GM12878 (cell line): ENCODE data around the gene PSMD13. TPM values are rescaled to one million over a fixed set of nuclear protein-coding genes. Genes with fewer than 3 reads are reported as not detected.

Experiments
- ATAC-seq: fragments of 200-7000 bp; cut with Tn5 transposase; 3 replicates; pipeline ENCODE4 v1.9.1; 2020; ENCODE audit warnings: mild to moderate bottlenecking, moderate library complexity
- BruUV-seq: library from RNA; stranded (reverse); fragments of 400-500 nt; replicated peaks from 2 replicates; lab custom pipeline; 2021; lab: Mats Ljungman, UMichigan
- CTCF ChIA-PET: fragments of 300-600 bp; sonication (Branson Sonifier 250); formaldehyde crosslinking; extraction: SDS; loops from one replicate; lab custom pipeline; 2021; ENCODE audit warnings: inconsistent platforms; lab: Yijun Ruan, JAX
- POLR2A ChIA-PET: fragments of 350-600 bp; formaldehyde crosslinking; extraction: SDS; loops from one replicate; lab custom pipeline; 2021; ENCODE audit warnings: inconsistent platforms; lab: Charles Lee
- RAD21 ChIA-PET: fragments of 300-600 bp; sonication (Branson Sonifier 250); formaldehyde crosslinking; loops from one replicate; lab custom pipeline; 2023; ENCODE audit warnings: antibody characterized with exemption; ENCODE audit not compliant: unreplicated experiment; lab: Charles Lee
- SMC1A ChIA-PET: fragments of 300-600 bp; sonication (Branson Sonifier 250); formaldehyde crosslinking; loops from one replicate; lab custom pipeline; 2023; ENCODE audit not compliant: unreplicated experiment, uncharacterized antibody; lab: Charles Lee
- DNase-seq: peaks from one replicate; pipeline ENCODE4 v3.0.0-alpha.2; 2011; ENCODE audit warnings: low read depth, low spot score
- FAIRE-seq: peaks from 3 replicates; lab custom pipeline; 2011; peaks lifted over from hg19 to GRCh38; lab: Jason Lieb, UNC
- H2AFZ ChIP-seq: 2 replicates; pipeline ENCODE4 v1.6.0; 2011; ENCODE audit warnings: low read depth, low read length, control low read depth; ENCODE audit not compliant: control insufficient read depth
- H3K27ac ChIP-seq: 2 replicates; pipeline ENCODE4 v1.5.1; 2011; ENCODE audit warnings: control low read depth; ENCODE audit not compliant: control insufficient read depth, insufficient read depth
- H3K27me3 ChIP-seq, 2 experiments: replicated peaks in 1 of 2; 2 replicates each; pipeline versions ENCODE4 v1.6.0 to v1.6.1; 2011; ENCODE audit warnings: low read length in 1 of 2; ENCODE audit not compliant: control insufficient read depth in 2 of 2, insufficient read depth in 2 of 2
- H3K36me3 ChIP-seq, 2 experiments: 2 replicates each; pipeline ENCODE4 v1.5.1; 2011; ENCODE audit warnings: low read length in 1 of 2; ENCODE audit not compliant: control insufficient read depth in 2 of 2, insufficient read depth in 2 of 2
- H3K4me1 ChIP-seq: 2 replicates; pipeline ENCODE4 v1.6.1; 2011; ENCODE audit warnings: mild to moderate bottlenecking, low read length, moderate library complexity, mixed read lengths; ENCODE audit not compliant: control insufficient read depth, insufficient read depth
- H3K4me2 ChIP-seq: 2 replicates; pipeline ENCODE4 v1.6.0; 2011; ENCODE audit warnings: control low read depth; ENCODE audit not compliant: control insufficient read depth, insufficient read depth
- H3K4me3 ChIP-seq: fragments of 200-600 bp; sonication (generic); 2 replicates; pipeline ENCODE4 v1.5.1; 2016
- H3K79me2 ChIP-seq: 2 replicates; pipeline ENCODE4 v1.6.0; 2011; ENCODE audit warnings: low read length; ENCODE audit not compliant: control insufficient read depth, insufficient read depth
- H3K9ac ChIP-seq: 2 replicates; pipeline ENCODE4 v1.8.0; 2011; ENCODE audit warnings: low read length, control low read depth, mixed read lengths; ENCODE audit not compliant: control insufficient read depth, insufficient read depth
- H3K9me3 ChIP-seq: replicated peaks from 3 replicates; pipeline ENCODE4 v1.5.1; 2011; ENCODE audit warnings: mild to moderate bottlenecking, low read length; ENCODE audit not compliant: control insufficient read depth, insufficient read depth
- H4K20me1 ChIP-seq: 2 replicates; pipeline ENCODE4 v1.6.0; 2011; ENCODE audit not compliant: control insufficient read depth, insufficient read depth
- CREB1 ChIP-seq: IDR thresholded peaks from 2 replicates; pipeline ENCODE4 v1.6.1; 2012; ENCODE audit warnings: low read depth, mild to moderate bottlenecking, inconsistent platforms
- EZH2 ChIP-seq: IDR thresholded peaks from 2 replicates; pipeline ENCODE4 v1.6.1; 2012; ENCODE audit warnings: low read depth, mild to moderate bottlenecking, control low read depth, inconsistent platforms, low read length, borderline replicate concordance; ENCODE audit not compliant: control insufficient read depth
- JUND ChIP-seq: IDR thresholded peaks from 2 replicates; pipeline ENCODE4 v1.6.1; 2012; ENCODE audit warnings: low read depth, mild to moderate bottlenecking, low read length, improper control_type of control experiment, moderate library complexity
- POLR2A ChIP-seq: IDR thresholded peaks from 2 replicates; pipeline ENCODE4 v1.6.1; 2011; ENCODE audit warnings: low read depth, mild to moderate bottlenecking, low read length
- RUNX3 ChIP-seq: IDR thresholded peaks from 2 replicates; pipeline ENCODE4 v1.6.1; 2012; ENCODE audit warnings: low read length, inconsistent platforms
- WGBS: methylation state at CpG from one replicate; pipeline ENCODE4 v1.1.6; 2016; ENCODE audit warnings: low lambda C conversion rate; ENCODE audit not compliant: insufficient replicate concordance, insufficient coverage; ENCODE audit errors: missing lambda C conversion rate; 5-methylcytosine and 5-hydroxymethylcytosine counted together
- in situ Hi-C: fragments of 300-500 bp; cut with MboI; formaldehyde crosslinking; loops from 9 replicates; pipeline ENCODE4 v1.14.3; 2018; ENCODE audit warnings: mixed read lengths
- intact Hi-C: fragments of 100-400 bp; cut with micrococcal nuclease; formaldehyde crosslinking; loops from one replicate; pipeline ENCODE4 v1.14.2; 2022; ENCODE audit not compliant: unreplicated experiment
- polyA plus RNA-seq, 11 experiments: library from polyadenylated mRNA; depleted of rRNA in 4 of 11; unstranded in 6 of 11; stranded (reverse) in 5 of 11; fragments of >200 nt; fragmentation: Nextera tagmentation in 4 of 11; fragmentation: Illumina TruSeq in 1 of 11; extraction: Ambion mirVana in 4 of 11; extraction: Trizol in 1 of 11; gene quantifications; 1 replicate in 1 of 11; 2 replicates in 10 of 11; pipeline versions ENCODE4 v1.2.1 to v1.2.3, GENCODE V29; 2011 to 2016; ENCODE audit warnings: inconsistent platforms in 2 of 11, missing spikeins in 2 of 11, low read depth in 1 of 11
- total RNA-seq, 4 experiments: library from RNA; depleted of rRNA in 3 of 4; stranded (reverse); fragments of >200 nt in 3 of 4; fragmentation: Illumina TruSeq in 1 of 4; extraction: Trizol in 1 of 4; gene quantifications; 2 replicates each; pipeline versions ENCODE4 v1.2.1 to v1.2.3, GENCODE V29; 2013 to 2021

Gene PSMD13
- total and polyA plus RNA-seq, 10 of the 15 experiments (the other 5 are each of a cell fraction or from before 2014, with no cell fraction given): 141 to 303 (median 177) TPM

- Histone ChIP-seq H3K4me1 (peaks cover 27% of the 10 kb centered on the region), H3K9me3 (no peaks in the 10 kb centered on the region), H3K9ac (peak overlapping the region; percentile 97), H3K4me2 (peak overlapping the region; percentile 97), H2AFZ (no peak overlapping the region), H3K27me3 (no peaks in the 10 kb centered on the region), H3K36me3 (peaks cover 5 to 31% of the 10 kb centered on the region in 2 experiments), H3K27ac (peak overlapping the region; percentile 97), H3K79me2 (peaks cover 57% of the 10 kb centered on the region), H3K4me3 (peak overlapping the region; percentile 84), H4K20me1 (peaks cover 11% of the 10 kb centered on the region)
- in situ Hi-C loops: loop anchor here (5.0 to 10.0 kb wide), 2 partner anchors 159 to 301 kb away; partner anchors contain the start of genes B4GALNT4 and RNH1
- ATAC-seq (no peak), DNase-seq (no peak), FAIRE-seq (no peak)
- WGBS: 88% methylated on average over 7 of the region's 7 CpGs
- ChIA-PET RAD21 (interaction anchor here (1.4 to 2.0 kb wide), 4 partner anchors 8 to 149 kb away, joined by 3 to 12 read pairs (median 8); partner anchors contain the start of gene IFITM2), POLR2A (interaction anchor here (1.2 to 2.5 kb wide), 5 partner anchors 18 to 124 kb away, joined by 4 to 27 read pairs (median 5); partner anchors contain the start of gene PSMD13), SMC1A (interaction anchor here (1.0 to 2.6 kb wide), 2 partner anchors 32 to 149 kb away, joined by 3 to 12 read pairs; partner anchors contain the start of gene PSMD13), CTCF (interaction anchor here (1.6 to 1.8 kb wide), 2 partner anchors 45 to 100 kb away, joined by 6 to 10 read pairs; no protein-coding TSS in a partner anchor)
- no TSS peak for BruUV-seq
- intact Hi-C loops: loop anchor here (5.0 to 10.0 kb wide), 3 partner anchors 101 to 239 kb away; partner anchors contain the start of genes ANO9 and IFITM2
- no peak for TF ChIP-seq EZH2
- TF ChIP-seq RUNX3: no peak
- TF ChIP-seq CREB1: no peak
- no peak for TF ChIP-seq JUND
- TF ChIP-seq POLR2A: peak; percentile 66; the same call in 1 of the 2 replicates
These were observed 30.8 kb upstream of the PSMD13 start for GRCh38 chr11:206002-206384.
